Loucy (cell line): Measurements from ENCODE around the gene PPM1F.

Source experiments
- H2AFZ ChIP-seq: fragments of 200-600 bp; sonication (generic); 2 replicates; pipeline ENCODE4 v1.6.0; 2016; ENCODE audit warnings: antibody characterized with exemption, mild to moderate bottlenecking, low read length, moderate library complexity
- H3F3A ChIP-seq: fragments of 200-600 bp; 2 replicates; pipeline ENCODE4 v1.6.0; 2016; ENCODE audit warnings: antibody characterized with exemption, low read depth, mild to moderate bottlenecking
- H3K27me3 ChIP-seq: fragments of 200-600 bp; sonication (generic); 2 replicates; pipeline ENCODE4 v1.6.1; 2014; ENCODE audit warnings: low read length, mild to moderate bottlenecking; ENCODE audit not compliant: insufficient read depth, poor library complexity, severe bottlenecking
- H3K36me3 ChIP-seq: fragments of 200-600 bp; sonication (generic); 2 replicates; pipeline ENCODE4 v1.6.1; 2016; ENCODE audit warnings: low read length; ENCODE audit not compliant: insufficient read depth
- H3K4me1 ChIP-seq: fragments of 200-600 bp; sonication (generic); 2 replicates; pipeline ENCODE4 v1.5.1; 2014; ENCODE audit warnings: low read length, mild to moderate bottlenecking; ENCODE audit not compliant: insufficient read depth, poor library complexity, severe bottlenecking
- H3K4me2 ChIP-seq: fragments of 200-600 bp; sonication (generic); 2 replicates; pipeline ENCODE4 v1.6.0; 2014; ENCODE audit warnings: antibody characterized with exemption, low read length, low read depth, mild to moderate bottlenecking; ENCODE audit not compliant: poor library complexity, severe bottlenecking
- H3K4me3 ChIP-seq: fragments of 200-600 bp; sonication (generic); 2 replicates; pipeline ENCODE4 v1.5.1; 2014; ENCODE audit warnings: low read length, mild to moderate bottlenecking, mixed read lengths; ENCODE audit not compliant: poor library complexity, severe bottlenecking
- H3K79me2 ChIP-seq: fragments of 200-600 bp; sonication (generic); 2 replicates; pipeline ENCODE4 v1.6.1; 2014; ENCODE audit warnings: low read length; ENCODE audit not compliant: insufficient read depth
- H3K9ac ChIP-seq: fragments of 200-600 bp; sonication (generic); 2 replicates; pipeline ENCODE4 v1.6.0; 2014; ENCODE audit warnings: mild to moderate bottlenecking, low read depth, low read length, moderate library complexity; ENCODE audit not compliant: poor library complexity, severe bottlenecking
- H3K9me2 ChIP-seq: fragments of 200-600 bp; sonication (generic); replicated peaks from 2 replicates; pipeline ENCODE4 v1.6.1; 2016; ENCODE audit warnings: low read depth, low read length, mixed read lengths
- H3K9me3 ChIP-seq: fragments of 200-600 bp; sonication (generic); 2 replicates; pipeline ENCODE4 v1.6.1; 2014; ENCODE audit warnings: mild to moderate bottlenecking, antibody characterized with exemption, low read length, low read depth; ENCODE audit not compliant: insufficient read depth
- H4K20me1 ChIP-seq: fragments of 200-600 bp; sonication (generic); 2 replicates; pipeline ENCODE4 v1.6.0; 2014; ENCODE audit warnings: antibody characterized with exemption, low read length, mild to moderate bottlenecking; ENCODE audit not compliant: insufficient read depth, poor library complexity, severe bottlenecking
- CTCF ChIP-seq: fragments of 200-600 bp; sonication (generic); conservative IDR thresholded peaks from 2 replicates; pipeline ENCODE4 v1.5.1; 2014; ENCODE audit warnings: mild to moderate bottlenecking, antibody characterized with exemption, low read length
- EZH2phosphoT487 ChIP-seq: fragments of 200-600 bp; IDR thresholded peaks from 2 replicates; pipeline ENCODE4 v1.6.1; 2018; ENCODE audit warnings: antibody characterized with exemption, mild to moderate bottlenecking, moderate library complexity, borderline replicate concordance

Gene PPM1F

GRCh38 chr22:21923163-21923561 is 29.5 kb downstream of the PPM1F start:
- Histone ChIP-seq H3K9ac (no peak overlapping the region), H3K4me2 (no peak overlapping the region), H3K27me3 (no peaks in the 10 kb centered on the region), H2AFZ (no peak overlapping the region), H3K9me3 (no peaks in the 10 kb centered on the region), H3K4me3 (no peak overlapping the region), H3K9me2 (no peaks in the 10 kb centered on the region), H3K4me1 (no peaks in the 10 kb centered on the region), H4K20me1 (no peaks in the 10 kb centered on the region), H3F3A (no peaks in the 10 kb centered on the region), H3K79me2 (no peaks in the 10 kb centered on the region), H3K36me3 (no peaks in the 10 kb centered on the region; the same call in 1 of the 2 replicates)
- TF ChIP-seq EZH2phosphoT487 (no peak), CTCF (no peak)

- Histone ChIP-seq H3K4me1 (no peaks in the 10 kb centered on the region), H3K4me3 (no peak overlapping the region), H3K36me3 (no peaks in the 10 kb centered on the region; the same call in 1 of the 2 replicates)
Observed at GRCh38 chr22:21922370-21923162, 30.1 kb downstream of the PPM1F start.

GRCh38 chr22:21921729-21922128 is 30.9 kb downstream of the PPM1F start:
- Histone ChIP-seq H3K9me3 (no peaks in the 10 kb centered on the region), H3K4me1 (no peaks in the 10 kb centered on the region), H4K20me1 (no peaks in the 10 kb centered on the region)

More at GRCh38 chr22:21922370-21923162, 30.1 kb downstream of the PPM1F start:
- H3K27me3 ChIP-seq = no peaks in the 10 kb centered on the region
- no peaks in the 10 kb centered on the region for H3F3A ChIP-seq
- no peak for TF ChIP-seq CTCF
- no peak for TF ChIP-seq EZH2phosphoT487
- no peaks in the 10 kb centered on the region for H3K79me2 ChIP-seq
- no peaks in the 10 kb centered on the region for H3K9me3 ChIP-seq
- H4K20me1 ChIP-seq = no peaks in the 10 kb centered on the region
- no peaks in the 10 kb centered on the region for H3K9me2 ChIP-seq
- no peak overlapping the region for H2AFZ ChIP-seq
- H3K9ac ChIP-seq = no peak overlapping the region
- no peak overlapping the region for H3K4me2 ChIP-seq

More at GRCh38 chr22:21921729-21922128, 30.9 kb downstream of the PPM1F start:
- no peak overlapping the region for H3K4me2 ChIP-seq
- H3K9me2 ChIP-seq = no peaks in the 10 kb centered on the region
- H3F3A ChIP-seq = no peaks in the 10 kb centered on the region
- no peak overlapping the region for H3K9ac ChIP-seq
- H3K4me3 ChIP-seq = no peak overlapping the region
- no peaks in the 10 kb centered on the region; the same call in 1 of the 2 replicates for H3K36me3 ChIP-seq
- H3K79me2 ChIP-seq = no peaks in the 10 kb centered on the region
- H3K27me3 ChIP-seq = no peaks in the 10 kb centered on the region
- H2AFZ ChIP-seq = no peak overlapping the region
- TF ChIP-seq CTCF (no peak), EZH2phosphoT487 (no peak)
